ENCODE data around the gene NEDD1.

Gene NEDD1

GRCh38 chr12:96902076-96902475, 5.0 kb upstream of the NEDD1 start:
- DNase-seq = no peak

- no peak for DNase-seq
These were observed 584 bp upstream of the NEDD1 start for GRCh38 chr12:96906498-96906848.

DNA sequence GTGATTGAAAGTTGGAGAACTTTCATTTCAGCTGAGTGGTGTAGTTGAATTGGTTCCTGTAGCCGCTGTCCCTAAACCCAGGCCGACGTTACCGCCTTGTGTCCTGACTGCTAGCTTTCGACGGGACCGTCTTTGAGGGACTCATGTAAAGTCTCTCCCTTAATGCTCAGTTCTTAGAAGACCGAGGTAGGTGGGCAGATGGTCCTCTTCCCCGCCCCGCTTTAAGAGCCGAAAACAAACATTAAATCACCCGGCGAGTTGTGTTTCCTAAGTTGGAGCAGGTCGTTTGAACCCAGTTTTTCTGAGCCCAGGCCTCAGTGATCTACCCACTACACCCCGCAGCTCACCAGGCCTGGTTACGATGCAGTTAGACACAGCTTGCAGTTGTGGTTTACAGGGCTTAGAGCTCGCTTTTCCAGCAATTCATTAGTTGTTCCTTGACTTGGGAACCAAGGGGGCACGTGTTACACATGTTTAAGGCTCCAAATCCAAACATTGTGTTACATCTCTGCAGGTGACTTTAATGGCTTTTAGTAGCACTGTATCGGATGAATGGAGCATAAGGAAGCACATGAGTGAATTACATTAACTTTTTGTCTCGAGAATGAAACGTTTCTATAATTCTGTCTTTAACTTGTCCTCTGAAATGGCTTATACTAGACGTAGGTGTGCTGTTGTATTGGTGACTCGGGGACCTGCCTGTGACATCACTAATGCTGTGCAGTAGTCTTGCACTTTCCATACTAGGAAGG, 790 bp downstream of the NEDD1 start:
- no peak for DNase-seq

- no peak for DNase-seq
These were observed 1.3 kb downstream of the NEDD1 start for GRCh38 chr12:96908423-96908675.

DNA sequence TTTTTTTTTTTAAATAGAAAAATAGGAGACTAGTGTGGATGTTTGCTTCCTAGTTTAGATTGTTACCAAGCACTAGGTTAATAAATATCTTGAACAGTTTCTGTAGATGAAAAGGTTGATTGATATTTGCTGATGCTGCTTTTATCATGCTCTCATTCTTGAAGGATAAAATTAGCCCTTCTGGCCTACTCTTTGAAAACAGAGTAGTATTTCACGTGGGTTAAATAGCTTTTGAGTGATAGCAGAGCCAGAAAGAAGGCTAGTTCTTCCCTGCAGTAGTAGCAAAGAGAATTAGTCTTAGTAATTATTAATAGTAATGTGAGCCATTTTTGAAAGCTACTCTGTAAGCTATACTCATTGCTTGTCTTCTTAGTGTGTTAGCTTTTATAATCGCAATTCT, 5.2 kb downstream of the NEDD1 start:
- no peak for DNase-seq

- DNase-seq = no peak
These were observed 5.9 kb downstream of the NEDD1 start for GRCh38 chr12:96912943-96913342.

DNA sequence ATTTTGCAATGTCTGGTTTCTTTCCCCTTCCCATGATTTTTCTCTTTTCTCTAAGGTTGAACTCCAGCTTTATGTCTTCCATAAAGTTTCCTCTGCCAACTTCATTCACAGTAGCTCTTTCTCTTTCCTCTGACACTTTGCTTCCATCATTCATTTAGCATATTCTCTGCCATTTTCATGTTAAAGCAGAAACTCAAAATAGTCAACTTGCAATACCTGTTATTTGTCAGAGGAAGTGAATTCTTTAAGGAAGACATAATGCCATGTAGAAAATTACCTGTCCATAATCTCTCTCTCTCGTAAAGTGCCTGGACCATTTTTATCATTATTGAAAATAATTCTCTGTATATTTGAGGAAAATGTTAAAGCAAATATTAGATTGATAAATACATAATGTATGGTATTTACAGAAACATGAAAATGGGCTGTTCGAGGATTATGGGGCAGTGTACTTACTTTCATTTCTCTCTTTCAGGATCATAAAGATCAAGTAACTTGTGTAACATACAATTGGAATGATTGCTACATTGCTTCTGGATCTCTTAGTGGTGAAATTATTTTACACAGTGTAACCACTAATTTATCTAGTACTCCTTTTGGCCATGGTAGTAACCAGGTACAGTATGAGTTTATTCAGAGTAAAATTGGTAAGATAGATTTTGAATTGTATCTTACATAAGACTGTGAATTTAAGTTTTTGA, 12.6 kb downstream of the NEDD1 start:
- no peak for DNase-seq

DNA sequence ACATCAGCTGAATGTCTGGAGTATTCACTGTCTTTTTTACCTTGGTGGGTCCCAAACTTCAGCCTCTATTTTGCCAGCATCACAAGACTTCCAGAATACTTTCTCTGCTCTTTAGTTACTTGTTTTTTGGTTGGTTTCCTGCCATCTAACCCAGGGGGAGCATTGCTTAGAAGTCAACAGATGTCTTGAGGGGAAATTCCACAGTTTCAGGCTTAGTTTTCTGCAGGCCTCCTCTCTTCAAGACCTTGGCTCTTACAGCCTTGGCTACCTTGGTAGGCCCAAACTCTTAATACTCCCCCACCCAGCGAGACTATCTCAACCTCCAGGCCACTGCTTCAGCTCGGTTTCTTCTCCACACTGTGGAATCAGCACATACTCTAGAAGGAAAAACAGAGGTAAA, 41.7 kb downstream of the NEDD1 start:
- DNase-seq = no peak

GRCh38 chr12:96979532-96979931, 72.5 kb downstream of the NEDD1 start:
- DNase-seq = no peak

GRCh38 chr12:96980991-96981414, 73.9 kb downstream of the NEDD1 start:
- DNase-seq = no peak

GRCh38 chr12:96981911-96982310, 74.9 kb downstream of the NEDD1 start:
- no peak for DNase-seq

GRCh38 chr12:96982671-96983070, 75.6 kb downstream of the NEDD1 start:
- no peak for DNase-seq

DNA sequence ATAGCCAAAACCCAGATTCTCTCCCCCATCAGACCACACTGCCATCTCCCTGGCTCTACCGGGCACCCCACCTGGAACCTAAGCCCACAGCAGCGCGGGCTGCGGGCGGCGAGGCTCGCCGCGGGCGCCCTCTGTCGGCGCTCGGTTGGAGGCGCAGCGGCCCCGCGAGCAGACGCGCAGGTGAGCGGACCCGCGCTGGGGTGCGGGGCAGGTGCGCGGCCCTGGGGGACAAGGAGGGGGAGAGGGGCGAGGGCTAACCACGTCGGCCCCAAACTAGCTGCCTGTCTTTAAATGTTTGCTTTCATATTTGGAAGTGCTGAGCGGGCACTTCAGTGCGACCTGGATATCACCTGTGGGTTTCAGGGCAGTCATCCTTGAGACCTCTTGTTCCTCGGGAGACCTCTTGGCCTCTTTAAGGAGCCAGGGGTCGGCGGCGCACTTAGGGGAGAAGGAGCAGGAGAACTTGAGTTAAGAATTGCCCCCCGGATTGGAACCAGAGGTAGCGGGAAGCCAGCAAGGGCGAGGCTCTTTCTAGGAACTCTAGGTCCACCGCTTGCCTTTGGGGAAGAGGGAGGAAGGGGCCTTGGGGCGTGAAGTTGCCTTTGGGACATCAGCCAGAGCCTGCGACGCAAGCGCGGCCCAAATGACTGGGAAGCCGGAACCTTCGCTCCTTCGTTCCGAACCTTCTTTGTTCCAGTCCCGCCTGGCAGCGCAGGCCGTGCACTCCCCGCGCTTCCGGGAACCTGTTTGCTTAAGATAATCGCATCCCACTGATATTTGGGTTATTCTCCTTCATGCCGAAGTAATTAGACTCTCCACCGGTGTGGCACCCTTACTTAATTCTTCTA, 78.7 kb downstream of the NEDD1 start:
- no peak for DNase-seq

GRCh38 chr12:96986883-96987523, 79.9 kb downstream of the NEDD1 start:
- peak; percentile 41 for DNase-seq

DNA sequence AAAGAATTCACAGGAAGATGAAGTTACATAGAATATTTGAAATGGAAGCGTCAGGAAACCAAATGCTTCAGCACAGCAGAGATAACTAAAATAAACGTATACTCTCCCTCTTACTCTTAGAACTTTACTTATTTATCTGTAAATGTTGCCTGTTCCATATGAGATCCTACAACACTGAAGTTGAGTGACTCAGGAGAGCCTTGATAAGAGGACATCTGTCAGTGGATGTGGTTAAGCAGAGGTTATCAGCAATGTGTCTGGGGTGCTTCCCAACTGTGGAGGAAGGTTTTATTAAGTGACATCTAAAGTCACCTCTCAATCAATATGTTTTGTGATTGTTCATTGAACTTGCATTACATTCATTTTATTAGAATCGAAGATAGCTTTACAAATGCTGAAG, 81.9 kb downstream of the NEDD1 start:
- DNase-seq = no peak

DNA sequence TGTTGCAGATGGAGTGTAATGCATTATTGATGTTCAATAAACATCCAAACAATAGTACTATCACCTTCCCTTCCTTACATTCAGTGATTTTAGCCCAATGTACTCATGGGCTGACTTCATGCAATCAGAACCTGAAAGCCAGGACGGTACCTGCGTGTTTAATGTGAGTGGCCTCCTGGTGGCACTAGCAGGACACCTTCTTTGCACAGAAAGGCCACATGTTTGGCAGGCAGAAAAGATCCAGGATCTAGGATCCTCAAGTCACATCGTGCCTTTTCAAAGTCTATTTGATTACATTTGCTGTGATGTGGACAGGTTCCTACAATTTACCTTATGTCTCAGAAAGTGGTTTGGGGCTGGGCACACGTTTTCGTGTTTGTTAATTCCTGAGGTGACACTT, 82.9 kb downstream of the NEDD1 start:
- DNase-seq = no peak

DNA sequence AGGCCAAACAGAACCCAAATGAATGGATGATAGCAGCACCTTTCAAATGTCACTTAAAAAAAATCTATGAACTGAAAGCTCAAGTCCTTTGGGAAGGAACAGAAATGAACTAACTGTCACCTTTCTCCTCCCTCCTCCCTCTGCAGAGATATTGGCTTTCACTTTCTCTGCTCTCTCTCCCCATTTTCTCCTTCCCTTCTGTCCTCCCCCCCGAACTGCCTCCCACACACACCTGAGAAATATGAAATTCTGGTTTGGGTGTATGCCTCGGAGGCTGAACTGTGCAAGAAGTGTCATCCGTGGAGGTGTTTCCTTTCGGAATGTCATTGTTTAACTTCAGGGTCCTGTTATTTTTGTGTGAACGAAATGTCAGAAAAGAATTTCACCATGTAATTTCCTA, 87.8 kb downstream of the NEDD1 start:
- no peak for DNase-seq

DNA sequence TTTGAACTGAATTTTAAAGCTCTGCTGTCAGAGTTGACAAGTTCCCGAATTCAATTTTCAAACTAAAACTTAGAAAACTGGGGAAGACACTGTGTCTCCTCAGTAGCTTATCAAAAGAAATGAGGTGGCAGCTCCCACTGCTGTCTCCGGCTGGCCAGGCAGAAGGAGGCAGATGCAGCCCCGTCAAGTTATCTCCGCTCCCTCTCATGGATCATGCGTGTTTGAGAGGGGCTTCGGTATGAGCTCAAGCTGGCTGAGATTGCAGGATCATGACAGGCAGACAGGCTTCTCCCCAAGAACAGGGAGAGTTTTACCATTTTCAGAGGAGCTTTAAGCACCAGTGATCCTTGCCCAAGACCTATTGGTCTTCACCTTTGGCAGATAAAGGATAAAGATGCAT, 88.8 kb downstream of the NEDD1 start:
- DNase-seq = no peak

DNA sequence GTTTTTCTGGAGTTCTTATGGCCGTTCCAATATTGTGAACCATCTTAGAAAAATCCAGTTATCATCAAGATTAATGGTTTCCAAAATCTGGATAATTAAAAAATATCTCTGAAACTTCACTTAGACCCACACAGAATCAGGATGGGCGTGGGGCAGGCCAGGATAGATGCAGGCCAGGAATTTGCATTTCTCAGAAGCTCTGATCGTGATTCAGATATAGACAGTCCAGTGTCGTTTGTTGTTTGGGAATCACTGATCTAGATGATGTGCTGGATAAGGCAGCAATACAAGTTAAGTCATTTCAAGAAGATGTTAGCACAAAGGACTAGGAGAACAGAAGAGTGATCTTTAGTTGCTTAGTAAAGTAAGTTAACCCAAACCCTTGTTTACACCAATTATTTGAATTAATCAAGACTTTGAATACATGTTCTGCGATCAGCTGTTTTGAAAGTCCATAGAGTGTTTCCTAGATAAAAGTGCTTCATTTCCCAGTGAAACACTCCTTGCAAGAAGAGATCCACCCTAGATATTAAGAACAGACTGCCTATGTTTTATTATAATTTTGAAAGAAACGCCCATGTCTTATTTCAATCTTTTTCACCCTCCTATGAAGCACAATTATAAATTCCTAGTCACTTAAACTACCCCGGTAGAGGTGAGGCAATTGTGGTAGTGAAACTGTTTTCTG, 90.9 kb downstream of the NEDD1 start:
- DNase-seq = no peak

DNA sequence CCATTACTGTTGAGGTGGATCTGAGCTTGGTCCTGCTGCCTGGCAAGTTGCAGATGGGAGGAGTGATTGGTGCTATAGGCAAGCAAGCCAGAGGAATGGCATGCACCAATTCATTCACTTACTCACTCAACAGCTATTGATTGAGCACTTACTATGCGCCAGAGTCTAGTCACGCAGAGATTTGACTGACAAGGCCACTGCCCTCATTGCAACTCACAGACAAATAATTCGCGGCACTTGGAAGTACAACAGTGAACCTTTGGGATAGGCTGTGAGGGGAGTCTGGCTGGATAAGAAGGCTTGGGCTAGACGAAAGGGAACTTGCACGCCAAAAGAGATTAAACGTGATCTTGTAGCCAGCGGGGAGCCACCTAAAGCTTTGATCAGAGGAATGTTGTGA, 96.2 kb downstream of the NEDD1 start:
- DNase-seq = no peak
